Cardiac muscle cell (in vitro differentiated cells and primary cell): ENCODE results near the gene SGCA. TPM values are rescaled to one million over a fixed set of nuclear protein-coding genes. Genes with fewer than 3 reads are reported as not detected.
A peak's percentile ranks its signal among the peaks of the same experiment; 100 is the strongest.

Source experiments
- DNase-seq, 2 donors: peaks; one replicate each; pipeline versions ENCODE4 v3.0.0 to v3.0.0-alpha.2; 2010 to 2017; ENCODE audit warnings: low read depth in 1 of 2, low spot score in 1 of 2
- H3K27ac ChIP-seq: fragments of 200-600 bp; sonication (generic); 2 replicates; pipeline ENCODE4 v1.5.1; 2016
- H3K27me3 ChIP-seq: fragments of 200-600 bp; sonication (generic); 2 replicates; pipeline ENCODE4 v1.6.0; 2016; ENCODE audit warnings: control low read depth
- H3K36me3 ChIP-seq: fragments of 200-600 bp; sonication (generic); 2 replicates; pipeline ENCODE4 v1.5.1; 2016; ENCODE audit warnings: control low read depth
- H3K4me1 ChIP-seq: fragments of 200-600 bp; sonication (generic); 2 replicates; pipeline ENCODE4 v1.8.1; 2017; ENCODE audit warnings: low read depth, mild to moderate bottlenecking, mixed run types
- H3K4me3 ChIP-seq: fragments of 200-600 bp; sonication (generic); 2 replicates; pipeline ENCODE4 v1.5.1; 2016; ENCODE audit warnings: mild to moderate bottlenecking
- H3K9me3 ChIP-seq: fragments of 200-600 bp; sonication (generic); 2 replicates; pipeline ENCODE4 v1.5.1; 2017; ENCODE audit warnings: low read depth, mild to moderate bottlenecking, control low read depth
- polyA plus RNA-seq: library from polyadenylated mRNA; unstranded; fragments of >200 nt; fragmentation: Nextera tagmentation; extraction: Ambion mirVana; gene quantifications from 2 replicates; pipeline ENCODE4 v1.2.1, GENCODE V29; 2016
- total RNA-seq: library from RNA; depleted of rRNA; stranded (reverse); fragments of >200 nt; gene quantifications from 2 replicates; pipeline ENCODE4 v1.2.3, GENCODE V29; 2016
- TF ChIP-seq, protein P1 (sequence below): IDR thresholded peaks from 2 replicates; pipeline ENCODE4 v1.5.1; 2012; ENCODE audit warnings: low read depth, mild to moderate bottlenecking, low read length

SGCA gene
- total and polyA plus RNA-seq, 2 experiments from 2014 or later: 63.3 to 69.9 TPM

DNA sequence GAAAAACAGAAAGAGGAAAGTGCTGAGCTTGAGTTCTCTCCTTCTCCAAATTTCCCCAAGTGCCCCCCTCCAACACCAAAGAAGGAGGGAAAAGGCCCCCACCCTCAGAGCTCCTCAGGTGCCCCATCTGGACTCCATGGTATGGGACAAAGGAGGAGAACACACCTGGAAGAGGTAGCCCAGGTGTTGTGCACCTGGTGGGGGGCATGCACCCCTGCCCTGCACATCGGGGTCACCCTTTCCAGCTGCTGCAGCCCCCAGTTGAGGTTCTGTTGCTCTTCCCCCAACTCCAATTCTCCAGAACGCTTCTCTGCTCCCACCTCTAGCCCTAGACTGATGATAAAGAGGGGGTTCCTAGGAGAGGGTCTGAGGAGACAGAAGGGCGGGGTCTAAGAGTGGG lies 38.6 kb downstream of the SGCA start:
- Histone ChIP-seq H3K9me3 (no peaks in the 10 kb centered on the region), H3K4me1 (peaks cover 19% of the 10 kb centered on the region), H3K27ac (no peak overlapping the region), H3K4me3 (no peak overlapping the region), H3K36me3 (no peaks in the 10 kb centered on the region), H3K27me3 (peaks cover 11% of the 10 kb centered on the region)
- no peak for DNase-seq
- TF ChIP-seq, protein P1, sequence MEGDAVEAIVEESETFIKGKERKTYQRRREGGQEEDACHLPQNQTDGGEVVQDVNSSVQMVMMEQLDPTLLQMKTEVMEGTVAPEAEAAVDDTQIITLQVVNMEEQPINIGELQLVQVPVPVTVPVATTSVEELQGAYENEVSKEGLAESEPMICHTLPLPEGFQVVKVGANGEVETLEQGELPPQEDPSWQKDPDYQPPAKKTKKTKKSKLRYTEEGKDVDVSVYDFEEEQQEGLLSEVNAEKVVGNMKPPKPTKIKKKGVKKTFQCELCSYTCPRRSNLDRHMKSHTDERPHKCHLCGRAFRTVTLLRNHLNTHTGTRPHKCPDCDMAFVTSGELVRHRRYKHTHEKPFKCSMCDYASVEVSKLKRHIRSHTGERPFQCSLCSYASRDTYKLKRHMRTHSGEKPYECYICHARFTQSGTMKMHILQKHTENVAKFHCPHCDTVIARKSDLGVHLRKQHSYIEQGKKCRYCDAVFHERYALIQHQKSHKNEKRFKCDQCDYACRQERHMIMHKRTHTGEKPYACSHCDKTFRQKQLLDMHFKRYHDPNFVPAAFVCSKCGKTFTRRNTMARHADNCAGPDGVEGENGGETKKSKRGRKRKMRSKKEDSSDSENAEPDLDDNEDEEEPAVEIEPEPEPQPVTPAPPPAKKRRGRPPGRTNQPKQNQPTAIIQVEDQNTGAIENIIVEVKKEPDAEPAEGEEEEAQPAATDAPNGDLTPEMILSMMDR: no peak

DNA sequence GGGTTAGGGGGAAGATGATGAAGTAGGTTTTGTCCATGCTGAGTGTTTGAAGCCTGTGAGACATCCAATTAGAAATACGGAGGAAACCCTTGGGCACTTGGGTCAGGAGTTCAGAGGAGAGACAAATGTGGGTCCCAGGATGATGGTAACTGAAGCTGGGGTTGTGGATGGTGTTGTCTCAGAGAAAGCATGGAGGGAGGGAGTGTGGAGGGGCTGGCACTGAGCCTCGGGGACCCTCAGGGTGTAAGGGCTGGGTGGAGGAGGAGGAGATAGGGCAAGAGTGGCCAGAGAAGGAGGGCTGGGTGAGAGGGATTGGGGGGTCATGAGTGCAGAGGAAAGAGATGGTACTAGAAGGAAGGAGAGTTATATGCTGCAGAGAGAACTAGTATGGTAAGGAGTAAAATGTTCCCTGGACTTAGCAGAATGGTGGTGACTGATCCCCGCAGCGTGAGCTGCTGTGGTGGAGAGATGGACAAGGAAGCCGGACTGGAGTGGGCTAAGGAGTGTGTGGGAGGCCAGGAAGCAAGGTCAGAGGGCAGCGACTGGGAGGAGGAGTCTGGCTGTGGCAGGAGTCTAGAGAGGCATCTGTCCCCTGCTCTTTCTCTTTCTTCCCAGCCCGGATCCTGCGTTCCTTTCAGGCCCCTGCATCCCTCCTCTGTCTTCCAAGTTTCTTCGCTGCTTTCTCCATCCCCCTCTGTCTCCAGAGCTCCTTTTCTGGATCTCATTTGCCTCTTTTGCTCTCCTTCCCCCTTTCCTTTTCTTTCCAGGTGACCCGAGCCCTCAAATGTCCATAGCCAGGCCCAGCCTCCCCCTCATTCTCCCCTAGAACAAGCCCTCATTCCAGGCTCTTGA lies 39.5 kb downstream of the SGCA start:
- no peaks in the 10 kb centered on the region for H3K9me3 ChIP-seq
- TF ChIP-seq, protein P1: no peak
- H3K36me3 ChIP-seq: no peaks in the 10 kb centered on the region
- H3K27ac ChIP-seq: no peak overlapping the region
- peaks cover 11% of the 10 kb centered on the region for H3K27me3 ChIP-seq
- peaks cover 28% of the 10 kb centered on the region for H3K4me1 ChIP-seq
- H3K4me3 ChIP-seq: no peak overlapping the region
- DNase-seq: peak in 1 of 2 donors; percentile 72

DNA sequence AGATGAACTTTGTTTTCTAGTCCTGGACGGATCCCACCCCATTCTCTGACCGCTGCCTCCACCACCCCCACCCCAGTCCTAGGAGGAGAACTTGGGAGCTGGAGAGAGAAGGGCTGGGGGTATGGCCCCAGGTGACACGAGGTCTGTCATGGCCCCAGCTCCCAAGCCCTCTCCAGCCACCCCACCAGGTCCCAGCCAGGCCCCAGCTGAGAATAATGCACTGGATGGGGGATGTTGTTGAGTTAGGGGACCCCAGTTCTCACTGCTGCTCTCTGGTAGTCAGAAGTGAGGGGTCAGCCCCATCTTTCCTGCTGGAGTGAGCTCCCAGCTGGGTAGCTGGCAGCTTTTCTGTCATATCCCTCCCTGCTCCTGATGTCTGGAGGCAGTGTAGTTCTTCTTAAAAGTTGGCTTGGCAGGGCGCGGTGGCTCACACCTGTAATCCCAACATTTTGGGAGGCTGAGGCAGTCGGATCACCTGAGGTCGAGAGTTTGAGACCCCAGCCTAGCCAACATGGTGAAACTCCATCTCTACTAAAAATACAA lies 40.2 kb downstream of the SGCA start:
- no peak overlapping the region for H3K27ac ChIP-seq
- TF ChIP-seq, protein P1: no peak
- DNase-seq: no peak
- no peak overlapping the region for H3K4me3 ChIP-seq
- peaks cover 11% of the 10 kb centered on the region for H3K27me3 ChIP-seq
- H3K4me1 ChIP-seq: peaks cover 35% of the 10 kb centered on the region
- H3K9me3 ChIP-seq: no peaks in the 10 kb centered on the region
- H3K36me3 ChIP-seq: no peaks in the 10 kb centered on the region

DNA sequence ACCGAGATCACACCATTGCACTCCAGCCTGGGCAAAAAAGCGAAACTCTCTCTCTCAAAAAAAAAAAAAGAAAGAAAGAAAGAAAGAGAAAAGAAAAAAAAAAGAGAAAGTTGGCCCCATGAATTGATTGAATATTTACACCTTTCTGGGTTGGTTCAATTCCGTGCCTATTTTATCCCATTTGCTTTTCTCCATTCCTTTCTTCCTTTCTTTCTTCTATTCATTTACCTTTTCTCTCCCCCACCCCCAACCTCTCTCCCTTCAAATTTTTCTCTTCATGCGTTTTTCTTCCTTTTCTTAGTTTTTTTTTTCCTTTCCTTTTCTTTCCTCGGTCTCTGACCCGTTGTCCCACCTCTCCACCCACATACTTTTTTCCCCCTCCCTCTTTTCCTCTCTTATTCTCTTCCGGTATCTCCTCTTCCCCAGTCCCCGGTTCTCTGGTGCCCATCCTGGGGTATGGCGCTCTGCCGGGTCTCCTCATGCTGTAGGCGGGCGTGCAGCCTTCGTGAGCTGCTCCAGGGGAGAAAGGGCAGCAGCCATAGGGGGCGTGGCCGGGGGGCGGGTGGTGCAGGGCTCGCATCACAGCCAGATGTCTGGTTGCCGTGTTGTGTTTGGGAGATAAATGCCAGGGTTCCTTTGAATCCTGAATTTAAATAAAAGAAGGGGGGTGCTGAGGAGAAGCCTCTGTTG lies 40.9 kb downstream of the SGCA start:
- TF ChIP-seq, protein P1: no peak
- Histone ChIP-seq H3K4me1 (peaks cover 42% of the 10 kb centered on the region), H3K9me3 (no peaks in the 10 kb centered on the region), H3K27me3 (peaks cover 4% of the 10 kb centered on the region), H3K36me3 (no peaks in the 10 kb centered on the region), H3K4me3 (no peak overlapping the region), H3K27ac (no peak overlapping the region)
- peak; percentile 67 to 72 for DNase-seq

DNA sequence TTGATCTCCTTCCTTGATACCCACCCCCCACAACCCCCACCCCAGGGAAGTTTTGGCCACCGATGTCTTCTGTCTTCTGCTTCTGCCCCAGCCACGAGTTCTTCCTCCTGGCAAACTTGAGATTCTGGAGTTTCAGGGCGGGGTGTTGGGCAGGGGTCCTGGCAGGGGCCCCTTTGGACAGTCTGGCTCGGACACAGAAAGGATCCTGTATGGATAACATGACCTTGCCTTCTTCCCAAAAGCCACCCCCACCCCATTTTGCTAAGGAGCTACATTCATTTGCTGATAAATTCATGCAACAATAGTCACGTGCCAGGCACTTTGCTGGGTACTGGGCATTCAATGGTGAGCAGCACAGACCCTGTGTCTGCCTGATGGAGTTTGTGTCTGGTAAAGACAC lies 41.5 kb downstream of the SGCA start:
- Histone ChIP-seq H3K27me3 (peaks cover 4% of the 10 kb centered on the region), H3K4me3 (no peak overlapping the region), H3K27ac (no peak overlapping the region), H3K4me1 (peaks cover 47% of the 10 kb centered on the region), H3K36me3 (no peaks in the 10 kb centered on the region), H3K9me3 (no peaks in the 10 kb centered on the region)
- TF ChIP-seq, protein P1: no peak
- no peak for DNase-seq
